ENCODE data around the gene LYSMD4.

The LYSMD4 gene

GRCh38 chr15:99709243-99709986, 23.8 kb downstream of the LYSMD4 start:
- H3K27ac ChIP-seq = peak overlapping the region in 11 of 21 experiments; percentile 3 to 64 (median 39)
- no peak overlapping the region for H3K4me3 ChIP-seq

GRCh38 chr15:99708563-99708962, 24.7 kb downstream of the LYSMD4 start:
- Histone ChIP-seq H3K27ac (peak overlapping the region in 9 of 21 experiments; percentile 5 to 71 (median 39)), H3K4me3 (no peak overlapping the region)

GRCh38 chr15:99707473-99708270, 25.6 kb downstream of the LYSMD4 start:
- peak overlapping the region in 11 of 21 experiments; percentile 10 to 73 (median 37) for H3K27ac ChIP-seq
- no peak overlapping the region for H3K4me3 ChIP-seq

GRCh38 chr15:99706557-99707303, 26.5 kb downstream of the LYSMD4 start:
- peak overlapping the region in 8 of 21 experiments; percentile 12 to 73 (median 50) for H3K27ac ChIP-seq

GRCh38 chr15:99704444-99704838, 28.8 kb downstream of the LYSMD4 start:
- peak overlapping the region in 2 of 21 experiments; percentile 50 for H3K27ac ChIP-seq
- no peak overlapping the region for H3K4me3 ChIP-seq

More at GRCh38 chr15:99706557-99707303, 26.5 kb downstream of the LYSMD4 start:
- H3K4me3 ChIP-seq = no peak overlapping the region

- Histone ChIP-seq H3K27ac (peak overlapping the region in 10 of 21 experiments; percentile 8 to 70 (median 50)), H3K4me3 (no peak overlapping the region)
Measured at GRCh38 chr15:99703603-99704443, 29.4 kb downstream of the LYSMD4 start.

- Histone ChIP-seq H3K4me3 (no peak overlapping the region), H3K27ac (peak overlapping the region in 9 of 21 experiments; percentile 29 to 70 (median 50))
Measured at GRCh38 chr15:99702895-99703602, 30.2 kb downstream of the LYSMD4 start.

- no peak overlapping the region for H3K4me3 ChIP-seq
- no peak overlapping the region for H3K27ac ChIP-seq
Measured at GRCh38 chr15:99696096-99696495, 37.1 kb downstream of the LYSMD4 start.

- H3K4me3 ChIP-seq = no peak overlapping the region
- no peak overlapping the region for H3K27ac ChIP-seq
Measured at GRCh38 chr15:99692825-99693224, 40.4 kb downstream of the LYSMD4 start.

GRCh38 chr15:99686290-99686689, 46.9 kb downstream of the LYSMD4 start:
- Histone ChIP-seq H3K4me3 (no peak overlapping the region), H3K27ac (no peak overlapping the region)

- H3K27ac ChIP-seq = peak overlapping the region in 3 of 21 experiments; percentile 38 to 50 (median 39)
- no peak overlapping the region for H3K4me3 ChIP-seq
Measured at GRCh38 chr15:99683000-99683670, 50.1 kb downstream of the LYSMD4 start.

GRCh38 chr15:99682455-99682854, 50.8 kb downstream of the LYSMD4 start:
- peak overlapping the region in 2 of 21 experiments; percentile 11 to 50 for H3K27ac ChIP-seq
- H3K4me3 ChIP-seq = no peak overlapping the region

- peak overlapping the region in 1 of 21 experiments; percentile 11 for H3K27ac ChIP-seq
Measured at GRCh38 chr15:99681990-99682389, 51.2 kb downstream of the LYSMD4 start.

GRCh38 chr15:99680276-99680675, 53.0 kb downstream of the LYSMD4 start:
- Histone ChIP-seq H3K4me3 (no peak overlapping the region), H3K27ac (no peak overlapping the region)

More at GRCh38 chr15:99681990-99682389, 51.2 kb downstream of the LYSMD4 start:
- no peak overlapping the region for H3K4me3 ChIP-seq

GRCh38 chr15:99677540-99678134, 55.6 kb downstream of the LYSMD4 start:
- Histone ChIP-seq H3K4me3 (no peak overlapping the region), H3K27ac (no peak overlapping the region)
